SK-N-MC (cell line): Measurements from ENCODE around the gene ZSWIM4.

Experiments
- EZH2 ChIP-seq: fragments of 200-600 bp; sonication (generic); IDR thresholded peaks from one replicate; pipeline ENCODE4 v1.6.1; 2017; ENCODE audit warnings: antibody characterized with exemption
- FOXP2 ChIP-seq: optimal IDR thresholded peaks from 2 replicates; pipeline ENCODE3; 2011; ENCODE audit warnings: mild to moderate bottlenecking, moderate library complexity; ENCODE audit not compliant: insufficient read depth; ENCODE audit errors: extremely low read length, control extremely low read depth
- POLR2AphosphoS5 ChIP-seq: IDR thresholded peaks from 2 replicates; pipeline ENCODE4 v1.6.1; 2012; ENCODE audit warnings: mild to moderate bottlenecking, low read depth, low read length, borderline replicate concordance

- TF ChIP-seq EZH2: no peak
- no peak; the same call in none of the 2 replicates for TF ChIP-seq POLR2AphosphoS5
- peak; percentile 91 for TF ChIP-seq FOXP2
Observed at GRCh38 chr19:13847407-13848339, 52.4 kb downstream of the ZSWIM4 start.
